SU-DHL-6 (cell line): ENCODE results near the gene TAGLN.

Source experiments
- EZH2phosphoT487 ChIP-seq: fragments of 200-600 bp; sonication (generic), shearing (Covaris generic); conservative IDR thresholded peaks from 2 replicates; pipeline ENCODE4 v1.6.1; 2018; ENCODE audit warnings: mild to moderate bottlenecking, antibody characterized with exemption, low read length, moderate library complexity, mixed read lengths
- TF ChIP-seq, protein P1 (sequence below): fragments of 200-600 bp; sonication (generic); IDR thresholded peaks from one replicate; pipeline ENCODE4 v1.5.1; 2017; ENCODE audit warnings: antibody characterized with exemption, mild to moderate bottlenecking, low read length, moderate library complexity; ENCODE audit not compliant: insufficient read depth, poor library complexity, severe bottlenecking

DNA sequence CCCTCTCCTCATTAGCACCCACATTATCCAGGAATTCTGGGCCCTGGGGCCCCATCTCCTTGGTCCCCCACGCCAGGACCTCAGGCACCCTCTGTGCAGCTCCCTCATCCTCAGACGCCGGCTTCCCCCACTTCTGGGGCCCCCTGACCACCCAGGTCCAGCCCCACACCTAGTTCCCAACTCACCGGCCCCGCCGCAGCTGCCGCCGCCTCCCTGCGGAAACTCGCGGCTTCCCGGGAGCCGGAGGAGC, 32.6 kb downstream of the TAGLN start, which contains the start of gene PCSK7:
- TF ChIP-seq, protein P1, sequence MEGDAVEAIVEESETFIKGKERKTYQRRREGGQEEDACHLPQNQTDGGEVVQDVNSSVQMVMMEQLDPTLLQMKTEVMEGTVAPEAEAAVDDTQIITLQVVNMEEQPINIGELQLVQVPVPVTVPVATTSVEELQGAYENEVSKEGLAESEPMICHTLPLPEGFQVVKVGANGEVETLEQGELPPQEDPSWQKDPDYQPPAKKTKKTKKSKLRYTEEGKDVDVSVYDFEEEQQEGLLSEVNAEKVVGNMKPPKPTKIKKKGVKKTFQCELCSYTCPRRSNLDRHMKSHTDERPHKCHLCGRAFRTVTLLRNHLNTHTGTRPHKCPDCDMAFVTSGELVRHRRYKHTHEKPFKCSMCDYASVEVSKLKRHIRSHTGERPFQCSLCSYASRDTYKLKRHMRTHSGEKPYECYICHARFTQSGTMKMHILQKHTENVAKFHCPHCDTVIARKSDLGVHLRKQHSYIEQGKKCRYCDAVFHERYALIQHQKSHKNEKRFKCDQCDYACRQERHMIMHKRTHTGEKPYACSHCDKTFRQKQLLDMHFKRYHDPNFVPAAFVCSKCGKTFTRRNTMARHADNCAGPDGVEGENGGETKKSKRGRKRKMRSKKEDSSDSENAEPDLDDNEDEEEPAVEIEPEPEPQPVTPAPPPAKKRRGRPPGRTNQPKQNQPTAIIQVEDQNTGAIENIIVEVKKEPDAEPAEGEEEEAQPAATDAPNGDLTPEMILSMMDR = no peak
- TF ChIP-seq EZH2phosphoT487 = no peak
